Endothelial cell of umbilical vein (primary cell): ENCODE results near the gene AP1G1. TPM values are rescaled to one million over a fixed set of nuclear protein-coding genes. Genes with fewer than 3 reads are reported as not detected.
"Not testable (repeated sequence)": the region's sequence is repeated elsewhere in the genome, so short reads cannot be mapped to it uniquely, and the experiment has no call there.

Source experiments
- BruUV-seq: library from RNA; stranded (reverse); fragments of 400-500 nt; replicated peaks from 2 replicates; lab custom pipeline; 2021; lab: Mats Ljungman, UMichigan
- CTCF ChIA-PET: fragments of 300-600, 350-600 bp; sonication (Branson Sonifier 250); formaldehyde crosslinking; loops from one replicate; lab custom pipeline; 2021; ENCODE audit warnings: antibody characterized with exemption, inconsistent platforms; lab: Charles Lee
- POLR2A ChIA-PET: fragments of 300-600, 350-600 bp; sonication (Branson Sonifier 250); formaldehyde crosslinking; loops from one replicate; lab custom pipeline; 2021; ENCODE audit warnings: antibody characterized with exemption, inconsistent platforms; lab: Charles Lee
- DNase-seq: peaks from one replicate; pipeline ENCODE4 v3.0.0-alpha.2; 2011; ENCODE audit warnings: low read depth, low spot score
- FAIRE-seq: peaks from 2 replicates; lab custom pipeline; 2011; peaks lifted over from hg19 to GRCh38; lab: Jason Lieb, UNC
- H2AFZ ChIP-seq: 2 replicates; pipeline ENCODE4 v1.6.0; 2012; ENCODE audit warnings: low read depth, low read length, control low read depth, inconsistent platforms
- H3K27ac ChIP-seq: 2 replicates; pipeline ENCODE4 v1.5.1; 2011; ENCODE audit warnings: low read depth, mild to moderate bottlenecking, control low read depth, low read length, moderate library complexity; ENCODE audit not compliant: insufficient read depth
- H3K27me3 ChIP-seq, 2 experiments: 2 replicates each; pipeline versions ENCODE4 v1.6.0 to v1.6.1; 2011; ENCODE audit warnings: low read length in 2 of 2, mixed read lengths in 1 of 2; ENCODE audit not compliant: control insufficient read depth in 2 of 2, insufficient read depth in 2 of 2
- H3K36me3 ChIP-seq, 2 experiments: 2 replicates in 1 of 2; 3 replicates in 1 of 2; pipeline ENCODE4 v1.5.1; 2011; ENCODE audit warnings: low read length in 2 of 2, mild to moderate bottlenecking in 1 of 2, moderate library complexity in 1 of 2; ENCODE audit not compliant: control insufficient read depth in 2 of 2, insufficient read depth in 2 of 2; ENCODE audit errors: extremely low read depth in 1 of 2
- H3K4me1 ChIP-seq: 3 replicates; pipeline ENCODE4 v1.5.1; 2011; ENCODE audit warnings: mild to moderate bottlenecking, low read length; ENCODE audit not compliant: control insufficient read depth, insufficient read depth; ENCODE audit errors: extremely low read depth
- H3K4me2 ChIP-seq: 2 replicates; pipeline ENCODE4 v1.6.1; 2011; ENCODE audit warnings: low read length, control low read depth, mixed read lengths; ENCODE audit not compliant: insufficient read depth
- H3K4me3 ChIP-seq, 3 experiments: fragments of 200-600 bp in 1 of 3; sonication (generic), shearing (Covaris generic) in 1 of 3; replicated peaks in 1 of 3; 2 replicates each; pipeline ENCODE4 v1.5.1; 2011 to 2016; ENCODE audit warnings: control low read depth in 3 of 3, low read length in 3 of 3, mild to moderate bottlenecking in 2 of 3, inconsistent platforms in 1 of 3, low read depth in 1 of 3, moderate library complexity in 1 of 3; ENCODE audit not compliant: insufficient read depth in 1 of 3
- H3K79me2 ChIP-seq: 2 replicates; pipeline ENCODE4 v1.6.0; 2012; ENCODE audit warnings: low read length, inconsistent platforms; ENCODE audit not compliant: control insufficient read depth, insufficient read depth
- H3K9ac ChIP-seq: replicated peaks from 2 replicates; pipeline ENCODE3; 2011; ENCODE audit warnings: low read length, control low read depth; ENCODE audit not compliant: insufficient read depth; ENCODE audit errors: extremely low read depth
- H3K9me1 ChIP-seq: replicated peaks from 3 replicates; pipeline ENCODE4 v1.6.0; 2011; ENCODE audit warnings: mild to moderate bottlenecking, low read length; ENCODE audit not compliant: control insufficient read depth, insufficient read depth; ENCODE audit errors: extremely low read depth
- H3K9me3 ChIP-seq: replicated peaks from 2 replicates; pipeline ENCODE4 v1.5.1; 2012; ENCODE audit warnings: low read length, inconsistent platforms; ENCODE audit not compliant: control insufficient read depth, insufficient read depth
- H4K20me1 ChIP-seq: replicated peaks from 2 replicates; pipeline ENCODE3; 2011; ENCODE audit warnings: mild to moderate bottlenecking, low read length; ENCODE audit not compliant: control insufficient read depth, insufficient read depth; ENCODE audit errors: extremely low read depth
- CTCF ChIP-seq, 2 donors: IDR thresholded peaks; 1 replicate in 1 of 2; 2 replicates in 1 of 2; pipeline ENCODE4 v1.5.1; 2011; ENCODE audit warnings: low read length in 2 of 2, mild to moderate bottlenecking in 2 of 2, moderate library complexity in 2 of 2, control low read depth in 1 of 2, inconsistent platforms in 1 of 2, low read depth in 1 of 2; ENCODE audit not compliant: insufficient read depth in 1 of 2; ENCODE audit errors: extremely low read depth in 1 of 2
- EZH2 ChIP-seq: IDR thresholded peaks from 2 replicates; pipeline ENCODE4 v1.6.1; 2012; ENCODE audit warnings: borderline replicate concordance, low read depth, mild to moderate bottlenecking, moderate library complexity, low read length, inconsistent platforms; ENCODE audit not compliant: severe bottlenecking
- FOS ChIP-seq: IDR thresholded peaks from 2 replicates; pipeline ENCODE4 v1.6.1; 2011; ENCODE audit warnings: mild to moderate bottlenecking, low read length, moderate library complexity, borderline replicate concordance; ENCODE audit not compliant: insufficient read depth
- GATA2 ChIP-seq: IDR thresholded peaks from 2 replicates; pipeline ENCODE4 v1.7.0; 2011; ENCODE audit warnings: low read depth, mild to moderate bottlenecking, moderate library complexity, mixed read lengths, low read length; ENCODE audit not compliant: insufficient read length, insufficient read depth
- JUN ChIP-seq: IDR thresholded peaks from 2 replicates; pipeline ENCODE4 v1.6.1; 2011; ENCODE audit warnings: borderline replicate concordance, low read depth; ENCODE audit not compliant: insufficient read length, insufficient read depth
- MAX ChIP-seq: IDR thresholded peaks from 2 replicates; pipeline ENCODE4 v1.6.1; 2011; ENCODE audit not compliant: insufficient read depth, insufficient read length
- MYC ChIP-seq: IDR thresholded peaks from one replicate; pipeline ENCODE4 v1.6.1; 2011; ENCODE audit warnings: mild to moderate bottlenecking, low read depth, low read length
- POLR2A ChIP-seq: IDR thresholded peaks from 2 replicates; pipeline ENCODE4 v1.6.1; 2012; ENCODE audit warnings: low read depth, mild to moderate bottlenecking, control low read depth, low read length
- POLR2AphosphoS5 ChIP-seq: IDR thresholded peaks from 2 replicates; pipeline ENCODE4 v1.6.1; 2012; ENCODE audit warnings: low read depth, mild to moderate bottlenecking, control low read depth, low read length, moderate library complexity; ENCODE audit not compliant: insufficient read depth
- dilution Hi-C: fragments of 300-500 bp; cut with MboI; formaldehyde crosslinking; loops from one replicate; pipeline ENCODE4 v1.15.0; 2019; ENCODE audit warnings: low sequenced_read_pairs; ENCODE audit not compliant: extremely low pct_ligation_motif_present
- intact Hi-C: fragments of 100-400 bp; cut with micrococcal nuclease; formaldehyde crosslinking; loops from one replicate; pipeline ENCODE4 v1.10.0; 2022
- polyA plus RNA-seq, 4 experiments: library from polyadenylated mRNA; depleted of rRNA in 3 of 4; stranded (reverse) in 3 of 4; unstranded in 1 of 4; fragments of >200 nt; gene quantifications; 2 replicates each; pipeline versions ENCODE4 v1.2.1 to v1.2.3, GENCODE V29; 2011 to 2012; ENCODE audit warnings: missing spikeins in 1 of 4
- total RNA-seq: library from RNA; stranded (reverse); gene quantifications from 2 replicates; pipeline ENCODE4 v1.2.3, GENCODE V29; 2021

The AP1G1 gene
- total and polyA plus RNA-seq, 2 donors (not counting 3 experiments of a cell fraction or from before 2014, with no cell fraction given), result 57.4 to 85.3 TPM

GRCh38 chr16:71826533-71827017 lies 17.9 kb upstream of the AP1G1 start:
- Histone ChIP-seq H3K27ac (no peak overlapping the region), H3K4me3 (no peak overlapping the region), H3K9ac (no peak overlapping the region), H3K4me2 (no peak overlapping the region), H3K79me2 (no peaks in the 10 kb centered on the region), H3K36me3 (no peaks in the 10 kb centered on the region), H3K27me3 (no peaks in the 10 kb centered on the region), H3K9me3 (no peaks in the 10 kb centered on the region), H2AFZ (no peak overlapping the region), H4K20me1 (no peaks in the 10 kb centered on the region), H3K9me1 (no peaks in the 10 kb centered on the region), H3K4me1 (no peaks in the 10 kb centered on the region)
- dilution Hi-C loops (no loop called here), intact Hi-C loops (no loop called here)
- CTCF ChIA-PET, result no interaction called here
- TF ChIP-seq EZH2 (no peak), JUN (no peak), POLR2AphosphoS5 (no peak), POLR2A (no peak), CTCF (IDR thresholded peaks at IDR 0.05; ENCODE audit: extremely low read depth in 1 of 2, insufficient read depth in 1 of 2, low read depth in 1 of 2, low read length in 2 of 2) (no peak), FOS (no peak), MYC (no peak), GATA2 (no peak), MAX (no peak)
- BruUV-seq, result no TSS peak
- no peak for DNase-seq
- POLR2A ChIA-PET, result interaction anchor here (0.6 kb wide), 1 partner anchor 14 kb away, joined by 3 read pairs; no protein-coding TSS in a partner anchor
- no peak for FAIRE-seq

GRCh38 chr16:71817155-71817500 lies 8.5 kb upstream of the AP1G1 start:
- H3K9me1 ChIP-seq, BruUV-seq, FAIRE-seq, H3K9ac ChIP-seq, H4K20me1 ChIP-seq, POLR2A ChIA-PET, DNase-seq, dilution Hi-C loops, intact Hi-C loops, H3K79me2 ChIP-seq, H3K4me3 ChIP-seq, H3K27me3 ChIP-seq, H3K9me3 ChIP-seq, H2AFZ ChIP-seq, H3K4me1 ChIP-seq, H3K36me3 ChIP-seq: not testable (repeated sequence)
- CTCF ChIA-PET, result interaction anchor here (1.5 kb wide), 1 partner anchor 66 kb away, joined by 3 read pairs; no protein-coding TSS in a partner anchor
- peak overlapping the region; percentile 52 for H3K27ac ChIP-seq
- peak overlapping the region; percentile 49 for H3K4me2 ChIP-seq
